HL-60 (cell line): Measurements from ENCODE around the gene C6orf132.

Experiments
- DNase-seq, 2 experiments: peaks; one replicate each; pipeline ENCODE4 v3.0.0-alpha.2; 2010 to 2020; ENCODE audit warnings: low read depth in 1 of 2, low spot score in 1 of 2
- H3K27ac ChIP-seq: fragments of 250-450 bp; sonication (Bioruptor Pico); replicated peaks from 2 replicates; pipeline ENCODE4 v1.5.1; 2020; ENCODE audit warnings: mild to moderate bottlenecking, moderate library complexity
- H3K27me3 ChIP-seq: fragments of 250-450 bp; sonication (Bioruptor Pico); 2 replicates; pipeline ENCODE4 v1.5.1; 2021; ENCODE audit warnings: mild to moderate bottlenecking, moderate library complexity; ENCODE audit not compliant: insufficient read depth, poor library complexity, severe bottlenecking
- H3K4me3 ChIP-seq: replicated peaks from 2 replicates; pipeline ENCODE4 v1.5.1; 2011; ENCODE audit warnings: mild to moderate bottlenecking, control low read depth, low read length; ENCODE audit not compliant: insufficient read depth
- CTCF ChIP-seq: IDR thresholded peaks from one replicate; pipeline ENCODE4 v1.5.1; 2011; ENCODE audit warnings: low read length, control low read depth, inconsistent platforms; ENCODE audit not compliant: insufficient read depth
- GABPA ChIP-seq: IDR thresholded peaks from 2 replicates; pipeline ENCODE4 v1.6.1; 2012; ENCODE audit warnings: low read depth
- POLR2AphosphoS5 ChIP-seq: IDR thresholded peaks from 2 replicates; pipeline ENCODE4 v1.6.1; 2012; ENCODE audit warnings: low read depth
- REST ChIP-seq: IDR thresholded peaks from 2 replicates; pipeline ENCODE4 v1.6.1; 2012; ENCODE audit warnings: low read depth; ENCODE audit not compliant: insufficient replicate concordance
- SPI1 ChIP-seq: IDR thresholded peaks from 2 replicates; pipeline ENCODE4 v1.6.1; 2012; ENCODE audit warnings: low read depth, mild to moderate bottlenecking, borderline replicate concordance

The C6orf132 gene

GRCh38 chr6:42128460-42129359 is 13.7 kb downstream of the C6orf132 start:
- Histone ChIP-seq H3K4me3 (no peak overlapping the region), H3K27ac (no peak overlapping the region), H3K27me3 (no peaks in the 10 kb centered on the region)
- no peak for DNase-seq
- TF ChIP-seq CTCF (no peak), SPI1 (no peak), GABPA (no peak), REST (no peak), POLR2AphosphoS5 (no peak)

- peak overlapping the region; percentile 40 for H3K27ac ChIP-seq
- no peak for DNase-seq
- H3K27me3 ChIP-seq, result no peaks in the 10 kb centered on the region
- no peak overlapping the region for H3K4me3 ChIP-seq
- TF ChIP-seq POLR2AphosphoS5, result no peak
- no peak for TF ChIP-seq CTCF
- no peak for TF ChIP-seq REST
- no peak for TF ChIP-seq SPI1
- no peak for TF ChIP-seq GABPA
Observed at GRCh38 chr6:42125663-42126062, 16.8 kb downstream of the C6orf132 start.

GRCh38 chr6:42125231-42125630 is 17.2 kb downstream of the C6orf132 start:
- Histone ChIP-seq H3K27me3 (no peaks in the 10 kb centered on the region), H3K27ac (peak overlapping the region; percentile 40), H3K4me3 (no peak overlapping the region)
- DNase-seq, result peak in 1 of 2 experiments; percentile 49
- TF ChIP-seq REST, result no peak
- TF ChIP-seq POLR2AphosphoS5, result no peak
- no peak for TF ChIP-seq SPI1
- TF ChIP-seq GABPA, result no peak
- TF ChIP-seq CTCF, result no peak
